Thyroid gland (tissue), 4 donors: ENCODE results near the gene ZGRF1. TPM values are rescaled to one million over a fixed set of nuclear protein-coding genes. Genes with fewer than 3 reads are reported as not detected.
"Not testable (repeated sequence)": the region's sequence is repeated elsewhere in the genome, so short reads cannot be mapped to it uniquely, and the experiment has no call there.

Experiments
- DNase-seq, 2 donors: peaks; one replicate each; pipeline ENCODE4 v3.0.0-alpha.2; 2019
- H3K27ac ChIP-seq, 3 donors: fragments of 200-600 bp; sonication (generic); 1 replicate in 2 of 3; 2 replicates in 1 of 3; pipeline ENCODE4 v1.5.1; 2016 to 2019; ENCODE audit warnings: mild to moderate bottlenecking in 1 of 3, moderate library complexity in 1 of 3
- H3K27me3 ChIP-seq: fragments of 200-600 bp; sonication (generic); one replicate; pipeline ENCODE4 v1.5.1; 2019
- H3K36me3 ChIP-seq, 2 donors: fragments of 200-600 bp; sonication (generic); one replicate each; pipeline ENCODE4 v1.5.1; 2016 to 2019
- H3K4me1 ChIP-seq, 2 donors: fragments of 200-600 bp; sonication (generic); one replicate each; pipeline ENCODE4 v1.5.1; 2017 to 2019
- H3K4me3 ChIP-seq, 3 donors: fragments of 200-600 bp; sonication (generic); replicated peaks in 1 of 3; 1 replicate in 2 of 3; 2 replicates in 1 of 3; pipeline ENCODE4 v1.5.1; 2016; ENCODE audit warnings: mild to moderate bottlenecking in 1 of 3
- H3K9me3 ChIP-seq: fragments of 200-600 bp; sonication (generic); one replicate; pipeline ENCODE4 v1.5.1; 2017
- CTCF ChIP-seq, 6 experiments: fragments of 200-600 bp in 3 of 6; fragments of 450-650 bp in 3 of 6; sonication (generic) in 3 of 6; IDR thresholded peaks; one replicate each; pipeline ENCODE4 v1.5.1; 2016 to 2019; ENCODE audit warnings: antibody characterized with exemption in 6 of 6, mild to moderate bottlenecking in 2 of 6, inconsistent platforms in 1 of 6, moderate library complexity in 1 of 6
- POLR2A ChIP-seq, 2 donors: fragments of 450-650 bp; IDR thresholded peaks; one replicate each; pipeline ENCODE4 v1.6.1; 2017; ENCODE audit warnings: antibody characterized with exemption in 2 of 2, mild to moderate bottlenecking in 2 of 2, moderate library complexity in 1 of 2
- WGBS, 2 donors: methylation state at CpG; one replicate each; pipeline ENCODE4 v1.1.5; 2017; 5-methylcytosine and 5-hydroxymethylcytosine counted together
- intact Hi-C: fragments of 100-400 bp; cut with DNase I; formaldehyde crosslinking; loops from one replicate; pipeline ENCODE4 v1.15.1; 2023
- total RNA-seq, 4 donors: library from RNA; depleted of rRNA; stranded (reverse); fragments of >200 nt; gene quantifications; one replicate each; pipeline ENCODE4 v1.2.3, GENCODE V29; 2016

The ZGRF1 gene
- total RNA-seq, 4 donors from 2014 or later, result 5.2 to 9.0 (median 6.5) TPM

- H3K4me3 ChIP-seq, result no peak overlapping the region
- H3K4me1 ChIP-seq, result no peaks in the 10 kb centered on the region
- no peak for DNase-seq
- no peaks in the 10 kb centered on the region for H3K27me3 ChIP-seq
- intact Hi-C loops, result no loop called here
- TF ChIP-seq CTCF (IDR thresholded peaks at IDR 0.05), result no peak
- TF ChIP-seq POLR2A (IDR thresholded peaks at IDR 0.05), result no peak
- WGBS, 2 donors, result 63 to 78% methylated on average over 3 of the region's 3 CpGs
- peaks cover 44 to 46% of the 10 kb centered on the region in 2 donors for H3K36me3 ChIP-seq
- H3K27ac ChIP-seq, result no peak overlapping the region
- H3K9me3 ChIP-seq, result no peaks in the 10 kb centered on the region
Observed at GRCh38 chr4:112647785-112648184, 11.1 kb upstream of the ZGRF1 start.

- Histone ChIP-seq H3K9me3 (no peaks in the 10 kb centered on the region), H3K36me3 (peaks cover 42 to 46% of the 10 kb centered on the region in 2 donors), H3K4me1 (no peaks in the 10 kb centered on the region), H3K4me3 (no peak overlapping the region), H3K27me3 (no peaks in the 10 kb centered on the region), H3K27ac (no peak overlapping the region)
- TF ChIP-seq CTCF (IDR thresholded peaks at IDR 0.05) (no peak), POLR2A (IDR thresholded peaks at IDR 0.05) (no peak)
- intact Hi-C loops, result no loop called here
- no peak for DNase-seq
- WGBS, 2 donors, result 63 to 70% methylated on average over 6 of the region's 6 CpGs
Observed at GRCh38 chr4:112646632-112647537, 10.2 kb upstream of the ZGRF1 start.

GRCh38 chr4:112645541-112646329 is 9.0 kb upstream of the ZGRF1 start:
- Histone ChIP-seq H3K9me3 (no peaks in the 10 kb centered on the region), H3K27ac (no peak overlapping the region), H3K4me3 (no peak overlapping the region), H3K4me1 (no peaks in the 10 kb centered on the region), H3K36me3 (peaks cover 39 to 43% of the 10 kb centered on the region in 2 donors), H3K27me3 (no peaks in the 10 kb centered on the region)
- DNase-seq, result no peak
- intact Hi-C loops, result no loop called here
- WGBS, 2 donors, result 64 to 73% methylated on average over 8 of the region's 8 CpGs
- TF ChIP-seq POLR2A (IDR thresholded peaks at IDR 0.05), result no peak
- no peak for TF ChIP-seq CTCF (IDR thresholded peaks at IDR 0.05)

- 88 to 90% methylated on average over 10 of the region's 10 CpGs for WGBS, 2 donors
- H3K4me3 ChIP-seq, intact Hi-C loops, H3K27me3 ChIP-seq, H3K27ac ChIP-seq, H3K9me3 ChIP-seq, H3K4me1 ChIP-seq, DNase-seq: not testable (repeated sequence)
- peaks cover 35 to 37% of the 10 kb centered on the region in 2 donors for H3K36me3 ChIP-seq
Observed at GRCh38 chr4:112644595-112645535, 8.2 kb upstream of the ZGRF1 start.

- DNase-seq, result no peak
- Histone ChIP-seq H3K4me1 (peaks cover 0 to 7% of the 10 kb centered on the region in 2 donors), H3K27ac (no peak overlapping the region), H3K4me3 (no peak overlapping the region), H3K36me3 (peaks cover 24 to 25% of the 10 kb centered on the region in 2 donors), H3K27me3 (no peaks in the 10 kb centered on the region), H3K9me3 (no peaks in the 10 kb centered on the region)
- no peak for TF ChIP-seq POLR2A (IDR thresholded peaks at IDR 0.05)
- no peak for TF ChIP-seq CTCF (IDR thresholded peaks at IDR 0.05)
- 88 to 94% methylated on average over 2 of the region's 2 CpGs for WGBS, 2 donors
- intact Hi-C loops, result no loop called here
Observed at GRCh38 chr4:112642526-112642925, 5.8 kb upstream of the ZGRF1 start.
